ENCODE measurements around the gene CFAP45.

Gene CFAP45

DNA sequence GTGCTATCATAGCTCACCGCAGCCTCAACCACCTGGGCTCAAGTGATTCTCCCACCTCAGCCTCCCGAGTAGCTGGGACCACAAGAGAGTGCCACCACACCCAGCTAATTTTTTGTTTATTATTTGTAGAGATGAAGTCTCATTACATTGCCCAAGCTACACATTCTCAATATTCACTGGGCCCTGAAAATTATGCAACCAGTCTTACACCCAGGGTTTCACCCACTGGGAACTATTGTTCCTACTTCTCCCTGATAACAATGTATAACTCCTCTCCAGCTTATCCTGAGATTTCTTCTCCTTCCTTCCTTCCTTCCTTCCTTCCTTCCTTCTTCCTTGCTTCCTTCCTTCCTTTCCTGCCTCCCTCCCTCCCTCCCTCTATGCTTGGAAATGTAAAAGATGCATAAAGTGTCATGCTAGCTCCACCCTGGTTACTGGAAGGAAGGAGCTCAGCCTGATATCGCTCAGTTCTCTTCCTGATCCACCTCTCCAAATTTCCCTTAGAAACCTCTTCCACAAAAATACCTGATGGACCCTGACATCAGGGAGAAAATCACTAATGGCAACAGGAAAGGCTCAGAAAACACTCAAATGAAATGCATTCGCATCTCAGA, 26.3 kb downstream of the CFAP45 start:
- no peak for DNase-seq

DNA sequence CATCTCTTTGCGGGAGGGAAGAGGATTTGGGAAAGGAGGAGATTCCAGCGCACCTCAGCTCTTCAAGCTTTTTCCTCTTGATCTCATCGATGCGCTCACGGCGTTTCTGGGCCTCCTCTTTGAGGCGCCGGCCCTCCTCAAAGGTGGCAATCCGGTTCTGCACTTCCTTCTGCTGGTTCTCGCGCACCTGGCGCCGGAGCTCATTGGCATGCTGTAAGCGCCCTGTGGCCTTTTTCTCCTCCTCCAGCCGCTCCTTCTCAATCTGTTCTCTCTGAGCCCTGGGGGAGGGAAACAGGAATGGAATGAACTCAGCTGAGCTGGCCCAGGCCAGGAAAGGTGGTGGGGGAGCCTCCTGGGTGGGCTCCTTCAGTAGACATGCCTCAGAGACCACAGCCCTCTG, 27.1 kb downstream of the CFAP45 start:
- DNase-seq = no peak

DNA sequence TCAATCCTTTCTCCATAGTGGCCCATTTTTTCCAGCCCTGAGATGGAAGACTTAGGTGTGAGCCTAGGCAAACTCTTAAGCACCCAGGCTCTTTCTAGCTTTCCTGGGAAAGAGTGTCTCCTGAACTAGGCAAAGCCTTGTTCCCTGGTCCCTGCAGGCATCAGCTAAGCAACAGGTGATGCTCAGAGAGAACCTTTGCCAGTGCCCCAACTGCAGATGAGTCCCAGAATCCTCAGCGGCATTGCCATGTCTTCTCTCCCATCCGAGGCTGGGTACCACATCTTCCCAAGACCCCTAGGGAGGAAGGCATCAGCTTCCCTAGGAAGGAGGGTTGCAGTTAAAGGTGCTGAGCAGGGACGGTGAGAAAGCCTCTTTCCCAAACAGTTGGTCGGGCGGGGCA, 29.3 kb downstream of the CFAP45 start:
- DNase-seq = no peak

DNA sequence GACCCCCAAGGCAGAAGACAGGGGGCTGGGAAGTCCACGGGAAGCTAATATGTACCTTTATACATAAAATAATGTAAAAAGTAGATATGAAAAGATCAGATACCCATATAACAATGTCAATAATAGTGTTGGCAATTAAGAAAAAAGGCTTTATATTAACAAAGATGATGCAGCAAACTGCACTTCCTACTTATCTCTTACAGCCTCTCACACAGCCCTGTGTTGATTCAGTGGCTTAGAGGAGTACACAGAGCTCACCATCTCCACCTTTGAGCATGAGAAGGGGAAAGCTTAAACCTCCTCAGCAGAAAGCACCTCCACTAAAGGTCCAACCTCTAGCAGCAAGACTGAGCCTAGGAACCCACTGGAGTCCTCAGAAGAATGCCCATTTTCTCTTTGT, 30.4 kb downstream of the CFAP45 start:
- DNase-seq = no peak

GRCh38 chr1:159869173-159869572, 30.8 kb downstream of the CFAP45 start:
- DNase-seq = no peak

DNA sequence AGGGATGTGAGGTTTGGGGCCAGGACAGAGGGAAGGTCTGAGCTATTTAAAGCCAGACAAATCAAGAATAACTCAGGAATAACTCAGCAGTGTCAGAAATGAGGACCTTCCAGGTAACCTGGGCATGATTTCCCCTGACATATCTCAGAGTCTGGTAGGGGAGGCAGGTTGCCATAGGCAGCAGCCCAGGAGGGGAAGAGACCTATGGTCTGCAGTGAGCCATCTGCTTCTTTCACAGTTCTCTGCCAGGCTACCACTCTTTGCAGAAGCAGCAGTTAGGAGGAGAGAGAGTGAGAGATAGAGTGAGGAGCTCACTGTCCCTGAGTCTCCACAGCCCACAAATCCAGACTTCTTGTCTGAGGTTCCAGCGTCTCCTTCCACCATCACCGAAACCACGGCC, 31.2 kb downstream of the CFAP45 start:
- DNase-seq = no peak

DNA sequence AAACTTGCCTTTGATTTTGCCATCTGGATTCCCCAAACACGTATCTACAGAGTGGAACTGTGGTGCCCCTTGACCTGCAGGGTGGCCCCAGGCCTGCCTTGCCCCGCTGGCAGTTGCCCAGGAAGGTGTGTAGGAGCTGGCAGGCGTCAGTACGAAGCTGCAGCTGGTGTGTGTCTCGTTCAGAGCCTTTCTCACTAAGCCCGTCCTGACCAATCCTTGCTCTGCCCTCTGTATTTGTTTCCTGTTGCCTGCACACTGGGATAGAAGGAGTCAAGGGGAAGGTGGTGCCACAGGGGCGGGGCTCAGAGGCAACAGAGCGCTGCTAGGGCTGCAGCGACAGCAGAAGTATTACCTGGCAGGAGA, 32.3 kb downstream of the CFAP45 start:
- no peak for DNase-seq

DNA sequence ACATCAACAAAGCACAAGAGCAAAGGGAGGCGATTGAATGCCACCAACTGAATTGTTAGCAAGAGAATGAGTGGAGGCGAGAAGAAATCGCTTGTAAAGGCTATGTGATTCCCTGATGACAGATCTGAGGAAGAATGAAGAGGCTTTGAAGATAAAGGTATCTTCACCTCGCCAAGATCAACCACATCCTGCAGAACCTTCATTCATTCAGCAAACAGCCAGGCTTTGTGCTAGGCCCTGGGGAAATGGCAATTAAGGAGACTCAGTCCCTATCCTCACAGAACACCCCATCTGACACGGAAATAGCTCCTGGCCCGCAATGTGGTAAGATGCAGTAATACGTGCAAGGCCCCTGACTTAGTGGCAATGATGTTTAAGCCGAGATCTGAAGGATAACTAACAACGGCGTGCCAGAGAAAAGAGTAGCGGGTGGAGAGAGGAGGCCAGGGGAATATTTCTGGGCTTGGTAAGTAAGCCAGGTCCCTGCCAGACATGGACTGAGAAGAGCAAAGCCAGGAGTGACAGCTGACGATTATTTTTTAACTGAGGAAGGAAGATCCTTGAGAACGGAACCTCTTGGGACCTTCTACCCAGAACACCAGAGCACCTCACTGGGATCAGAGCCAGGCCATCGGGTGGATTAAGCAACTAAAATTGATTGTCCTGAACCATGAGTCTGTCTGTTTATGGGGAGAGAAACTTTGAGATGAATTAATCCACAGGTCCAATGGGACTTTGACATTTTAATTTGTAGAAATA, 32.9 kb downstream of the CFAP45 start:
- no peak for DNase-seq

DNA sequence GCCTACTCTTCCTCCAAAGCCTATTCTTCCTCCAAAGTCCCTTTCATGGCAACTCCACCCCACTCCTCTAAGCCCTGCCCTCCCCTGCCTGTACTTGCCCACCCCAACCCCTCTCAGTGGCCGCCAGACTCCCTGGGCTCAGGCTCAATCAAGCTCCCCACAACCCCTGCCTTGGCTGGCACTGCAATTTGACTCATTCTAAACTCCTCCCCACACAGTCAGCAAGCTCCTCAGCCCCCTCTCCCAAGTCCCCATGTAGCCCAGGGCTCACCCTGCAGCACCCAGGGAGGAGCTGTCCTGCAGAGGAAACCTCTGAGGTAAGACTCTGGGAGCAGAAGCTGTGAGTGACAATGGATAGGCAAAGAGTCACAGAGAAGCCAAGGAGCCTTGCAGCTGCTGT, 33.9 kb downstream of the CFAP45 start:
- no peak for DNase-seq

GRCh38 chr1:159864262-159864661, 35.7 kb downstream of the CFAP45 start:
- no peak for DNase-seq

GRCh38 chr1:159862557-159862956, 37.4 kb downstream of the CFAP45 start, which contains the start of gene VSIG8:
VSIG8 (minus strand) TSS chr1:159862657; CDS start chr1:159862521, 136 bp downstream.
- DNase-seq = no peak

DNA sequence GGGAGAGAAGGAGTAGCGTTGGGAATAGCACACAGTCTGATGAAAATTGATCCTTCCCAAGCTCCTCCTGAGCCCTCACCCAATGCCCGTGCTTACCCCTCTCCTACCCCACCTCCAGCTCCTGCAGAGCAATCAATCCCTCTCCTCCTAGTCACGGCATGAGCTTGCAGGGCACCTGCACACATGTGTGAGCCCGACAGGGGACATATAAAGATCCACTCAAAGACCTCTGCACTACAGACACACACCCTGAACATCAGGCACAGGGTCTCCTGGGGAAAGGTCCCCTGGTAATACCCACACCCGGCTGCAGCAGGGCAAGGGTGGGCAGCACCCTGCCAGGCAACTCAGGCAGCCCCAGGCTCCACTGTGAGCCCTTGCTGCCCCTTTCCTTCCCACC, 37.9 kb downstream of the CFAP45 start:
- no peak for DNase-seq

GRCh38 chr1:159861218-159861617, 38.7 kb downstream of the CFAP45 start:
- DNase-seq = no peak

- no peak for DNase-seq
Measured at GRCh38 chr1:159860456-159860855, 39.5 kb downstream of the CFAP45 start.

- DNase-seq = no peak
Measured at GRCh38 chr1:159859767-159860322, 40.1 kb downstream of the CFAP45 start.

DNA sequence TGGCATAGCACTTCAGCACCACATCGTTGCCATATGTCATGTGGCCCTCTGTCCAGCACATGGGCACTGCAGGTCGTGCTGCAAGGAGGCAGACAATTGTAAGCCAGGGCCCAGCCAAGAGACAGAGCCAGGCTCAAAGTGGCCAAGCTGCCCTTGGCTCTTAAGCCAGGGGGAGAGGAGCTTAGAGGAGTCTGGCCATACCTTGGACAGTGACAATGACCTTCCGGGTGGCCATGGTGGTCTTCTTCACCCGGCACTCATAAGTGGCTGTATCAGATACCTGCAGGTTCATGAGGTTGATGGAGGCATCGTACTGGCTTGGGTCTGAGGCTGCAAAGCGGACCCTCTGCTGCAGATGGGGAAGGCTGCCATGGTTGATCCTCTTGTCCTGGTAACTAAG, 42.1 kb downstream of the CFAP45 start:
- no peak for DNase-seq

DNA sequence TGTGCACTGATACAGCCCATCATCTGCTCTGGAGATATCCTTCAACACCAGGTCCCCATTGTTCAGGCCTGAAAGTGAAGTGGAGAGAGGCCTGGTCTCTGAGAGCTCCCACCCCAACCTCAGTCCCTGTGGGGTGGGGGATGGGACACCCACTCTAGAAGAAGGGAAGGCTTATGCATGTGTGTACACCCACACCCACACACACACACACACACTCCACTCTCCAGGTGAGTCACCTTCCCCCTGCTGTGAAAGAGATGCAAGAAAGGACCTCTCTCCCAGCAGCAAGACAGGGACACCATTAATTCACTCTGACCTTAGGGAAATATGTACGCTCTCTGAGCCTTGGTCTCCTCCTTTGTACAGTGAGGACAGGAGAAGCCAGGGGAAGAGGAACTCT, 43.4 kb downstream of the CFAP45 start:
- DNase-seq = no peak

DNA sequence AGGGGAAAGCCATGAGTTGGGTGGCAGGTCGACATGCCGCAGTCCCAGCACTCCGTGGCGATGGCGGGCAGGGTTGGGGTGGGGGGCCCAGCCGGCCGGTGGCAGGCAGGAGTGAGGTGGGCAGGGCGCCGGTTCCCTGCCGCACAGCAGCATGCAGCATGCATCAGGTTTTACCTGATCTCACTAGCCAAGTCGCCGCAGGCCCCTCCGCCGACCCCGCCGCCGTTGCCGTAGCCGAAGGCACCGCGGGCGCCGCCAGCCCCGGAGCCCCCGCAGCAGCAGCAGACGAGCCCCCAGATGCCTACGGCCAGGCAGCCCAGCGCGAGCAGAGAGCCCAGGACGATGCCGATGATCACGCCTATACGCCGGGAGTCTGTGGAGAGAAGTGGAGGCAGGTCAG, 44.3 kb downstream of the CFAP45 start:
- DNase-seq = no peak

- peak; percentile 44 for DNase-seq
Measured at GRCh38 chr1:159854693-159855192, 45.2 kb downstream of the CFAP45 start.

DNA sequence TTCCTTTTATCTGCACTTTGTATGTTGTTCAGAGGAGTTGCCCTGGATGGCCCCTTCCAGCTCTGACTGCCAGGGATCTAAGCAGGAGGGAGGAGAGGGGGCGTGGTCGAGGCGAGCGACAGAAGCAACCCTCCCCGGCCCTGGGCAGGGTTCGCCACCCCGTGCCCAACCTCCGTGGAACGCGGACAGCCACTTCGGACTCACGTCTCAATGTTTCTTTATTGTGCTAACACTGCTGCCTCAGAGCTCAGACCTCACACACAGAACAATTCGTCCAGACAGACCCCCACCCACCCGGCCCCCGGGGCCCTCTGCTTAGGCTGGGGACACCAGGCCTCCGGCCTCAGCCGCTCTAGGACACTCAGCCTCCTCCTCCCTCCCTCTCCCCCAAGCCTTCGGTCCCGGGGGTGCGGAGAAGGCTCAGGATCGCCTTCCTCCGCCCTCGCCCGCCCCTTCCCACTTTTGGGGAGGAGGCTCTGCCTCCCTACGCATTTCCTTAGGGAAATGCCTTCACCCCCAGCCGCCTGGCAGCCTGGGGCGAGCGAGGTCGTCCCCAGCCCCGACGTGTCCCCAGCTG, 45.8 kb downstream of the CFAP45 start:
- no peak for DNase-seq

GRCh38 chr1:159853417-159854115, 46.4 kb downstream of the CFAP45 start:
- no peak for DNase-seq

GRCh38 chr1:159851407-159851806, 48.6 kb downstream of the CFAP45 start:
- DNase-seq = no peak
